GM18508 (cell line): Measurements from ENCODE around the gene DNAJC27.

Experiments used
- ATAC-seq: cut with Tn5 transposase; IDR thresholded peaks from one replicate; pipeline ENCODE4 v1.9.1; 2021; ENCODE audit warnings: moderate number of reproducible peaks; ENCODE audit not compliant: insufficient read depth, unreplicated experiment

The DNAJC27 gene

GRCh38 chr2:24910245-24910644 lies 61.5 kb downstream of the DNAJC27 start:
- no peak for ATAC-seq

GRCh38 chr2:24909555-24910177 lies 62.1 kb downstream of the DNAJC27 start:
- no peak for ATAC-seq

- ATAC-seq = no peak
Observed at GRCh38 chr2:24908461-24908901, 63.3 kb downstream of the DNAJC27 start.

DNA sequence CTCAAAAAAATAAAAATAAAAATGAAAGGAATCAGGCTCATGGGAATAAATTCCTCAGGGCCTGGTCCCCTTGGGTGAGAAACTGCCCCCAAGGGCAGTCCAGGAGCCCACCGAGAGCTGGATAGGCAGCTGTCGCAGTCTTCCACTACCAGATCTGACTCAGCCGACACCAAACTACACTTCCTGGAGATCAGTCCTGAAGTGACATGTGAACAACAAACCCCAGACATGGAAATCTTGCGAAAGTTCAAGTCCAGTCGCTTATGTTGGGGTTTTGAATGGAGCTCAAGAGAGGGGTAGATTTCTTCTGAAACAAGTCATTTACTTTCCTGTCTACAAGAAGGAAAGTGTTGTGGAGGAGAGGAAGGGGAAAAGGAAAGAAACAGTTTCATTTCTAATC lies 64.6 kb downstream of the DNAJC27 start:
- no peak for ATAC-seq

DNA sequence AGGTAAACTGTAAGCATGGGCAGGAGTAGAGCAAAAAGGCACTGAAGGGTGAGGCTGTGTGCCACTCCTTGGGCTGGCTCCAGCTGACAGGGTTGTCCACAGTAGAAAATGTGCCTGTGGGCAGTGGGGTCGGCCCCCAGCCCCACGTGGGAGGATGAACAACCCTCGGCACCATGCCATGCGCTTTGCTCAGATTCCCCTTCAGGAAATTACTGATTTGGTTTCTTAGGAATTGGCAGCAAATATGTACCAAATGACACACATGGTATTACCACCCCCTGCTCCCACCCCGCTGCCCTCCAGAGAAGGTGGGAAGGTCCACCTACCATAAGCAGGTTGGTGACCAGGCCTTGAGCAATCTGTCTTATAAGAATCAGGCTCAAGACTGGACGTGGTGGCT lies 65.3 kb downstream of the DNAJC27 start:
- ATAC-seq = no peak

DNA sequence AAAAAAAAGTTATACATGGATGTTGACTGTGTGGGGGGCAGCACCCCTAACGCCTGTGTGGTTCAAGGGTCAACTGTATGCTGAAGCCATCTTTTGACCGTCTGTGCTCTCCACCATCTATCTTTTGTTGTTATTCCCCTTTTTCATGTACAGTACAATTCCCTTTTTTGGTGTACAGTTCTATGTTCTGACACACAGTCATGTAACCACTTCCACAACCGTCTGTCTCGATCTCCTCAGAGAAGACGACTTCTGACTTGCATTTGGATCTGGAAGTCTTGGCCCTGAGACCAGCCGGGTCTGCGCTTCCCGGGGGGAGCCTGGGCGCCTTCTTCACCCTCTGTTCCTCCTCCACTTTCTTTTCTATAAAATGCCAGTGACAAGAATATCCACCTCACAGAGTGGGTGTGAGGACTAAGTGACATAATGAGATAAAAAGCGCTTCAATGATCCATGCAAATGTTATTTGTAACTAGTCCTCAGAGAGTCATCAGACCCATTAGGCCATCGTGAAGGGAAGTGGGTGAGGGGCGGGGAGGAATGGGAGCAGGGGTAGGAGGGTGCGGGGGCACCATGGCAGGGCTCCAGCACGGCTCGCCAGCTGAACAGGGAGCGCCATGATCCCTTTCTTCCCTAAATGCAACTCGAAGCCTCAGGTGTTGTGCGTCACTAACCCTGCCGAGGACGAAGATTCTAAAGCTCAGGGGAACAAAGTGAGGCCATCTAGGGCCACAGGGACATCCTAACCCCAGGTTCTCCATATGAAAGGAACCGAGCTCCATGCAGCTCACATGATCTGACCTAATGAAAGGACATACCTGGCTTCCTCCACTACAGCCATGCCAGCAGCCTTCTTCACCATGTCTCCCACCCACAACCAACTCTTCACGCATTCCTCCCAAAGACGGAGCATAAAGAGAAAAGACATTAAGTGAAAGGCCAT lies 68.3 kb downstream of the DNAJC27 start:
- ATAC-seq = no peak

GRCh38 chr2:24899361-24899910 lies 72.3 kb downstream of the DNAJC27 start:
- ATAC-seq = no peak

DNA sequence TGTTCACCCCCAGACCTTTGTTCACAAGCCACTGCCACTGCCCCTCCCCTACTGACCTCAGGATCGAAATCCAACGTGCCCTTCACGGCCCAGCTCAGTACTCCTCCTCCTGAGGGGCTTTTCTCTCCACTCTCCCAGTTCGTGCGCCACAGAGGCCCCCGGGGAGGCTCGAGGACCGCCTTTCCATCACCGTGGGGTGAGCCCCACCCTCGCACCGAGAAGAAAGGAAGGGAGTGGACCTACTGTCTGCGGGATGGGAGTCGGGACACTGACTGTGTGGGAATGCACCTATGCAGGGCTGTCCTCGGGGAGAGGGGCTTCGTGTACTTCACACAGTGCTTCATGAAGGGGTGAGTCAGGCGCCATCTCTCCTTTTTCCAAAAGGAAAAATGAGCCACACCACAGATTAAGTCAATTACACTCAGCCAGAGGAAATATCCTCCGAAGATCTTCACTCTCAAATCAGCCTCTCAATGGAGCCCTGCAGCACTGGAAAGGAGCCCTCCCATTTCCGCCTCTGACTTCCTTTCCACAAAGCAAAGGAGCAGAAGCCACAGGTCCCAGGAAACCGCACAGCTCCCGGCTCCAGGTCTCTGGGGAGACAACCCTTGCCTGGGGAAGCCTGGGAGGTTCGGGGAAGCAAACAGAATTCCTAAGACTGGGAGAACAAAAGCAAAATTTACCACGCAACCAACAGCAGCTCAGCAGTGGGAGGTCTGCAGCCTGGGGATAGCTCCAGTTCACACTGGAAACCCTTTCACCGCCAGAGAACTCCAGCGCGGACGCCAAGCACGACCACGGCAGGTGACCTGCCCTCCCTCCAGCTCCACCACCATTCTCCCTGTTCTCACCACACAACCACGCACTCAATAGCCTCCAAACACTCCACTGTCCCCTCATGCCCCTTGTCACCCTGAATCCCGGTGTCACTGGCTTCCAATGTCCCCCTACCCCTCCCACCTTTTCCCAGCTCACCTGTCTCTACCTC lies 73.3 kb downstream of the DNAJC27 start:
- ATAC-seq = no peak

- ATAC-seq = no peak
Observed at GRCh38 chr2:24894750-24895149, 77.0 kb downstream of the DNAJC27 start.

GRCh38 chr2:24893934-24894333 lies 77.8 kb downstream of the DNAJC27 start:
- no peak for ATAC-seq
